IMR-90 (cell line): Measurements from ENCODE around the gene FARP1. TPM values are rescaled to one million over a fixed set of nuclear protein-coding genes. Genes with fewer than 3 reads are reported as not detected.

Experiments
- ATAC-seq: fragments of 200-7000 bp; cut with Tn5 transposase; 2 replicates; pipeline ENCODE4 v1.9.1; 2020; ENCODE audit warnings: low read depth, mild to moderate bottlenecking, moderate library complexity
- BruUV-seq: library from RNA; stranded (reverse); fragments of 400-500 nt; replicated peaks from 2 replicates; lab custom pipeline; 2021; lab: Mats Ljungman, UMichigan
- CTCF ChIA-PET: fragments of 300-600 bp; formaldehyde crosslinking; extraction: SDS; loops from one replicate; lab custom pipeline; 2021; ENCODE audit warnings: antibody characterized with exemption; lab: Yijun Ruan, JAX
- POLR2A ChIA-PET: fragments of 300-600 bp; sonication (Branson Sonifier 250); formaldehyde crosslinking; loops from one replicate; lab custom pipeline; 2022; ENCODE audit warnings: antibody characterized with exemption; ENCODE audit not compliant: unreplicated experiment; lab: Charles Lee
- DNase-seq: peaks from one replicate; pipeline ENCODE4 v3.0.0; 2013
- H2AFZ ChIP-seq: replicated peaks from 2 replicates; pipeline ENCODE3; 2013; ENCODE audit warnings: low read length, mild to moderate bottlenecking; ENCODE audit not compliant: poor library complexity
- H2AK5ac ChIP-seq: 2 replicates; pipeline ENCODE4 v1.6.1; 2013; ENCODE audit warnings: low read depth, low read length, inconsistent platforms
- H2AK9ac ChIP-seq: replicated peaks from 2 replicates; pipeline ENCODE3; 2013; ENCODE audit warnings: mild to moderate bottlenecking, low read depth, low read length, moderate library complexity; ENCODE audit not compliant: poor library complexity
- H2BK120ac ChIP-seq: 2 replicates; pipeline ENCODE4 v1.6.1; 2013; ENCODE audit warnings: low read depth, low read length, inconsistent platforms
- H2BK15ac ChIP-seq: 3 replicates; pipeline ENCODE4 v1.6.1; 2013; ENCODE audit warnings: low read depth, low read length, inconsistent platforms
- H2BK20ac ChIP-seq: 2 replicates; pipeline ENCODE4 v1.6.1; 2013; ENCODE audit warnings: low read depth, mild to moderate bottlenecking, inconsistent platforms, low read length, moderate library complexity
- H2BK5ac ChIP-seq: 2 replicates; pipeline ENCODE4 v1.6.1; 2013; ENCODE audit warnings: mild to moderate bottlenecking, low read depth, low read length, inconsistent platforms; ENCODE audit not compliant: poor library complexity, severe bottlenecking
- H3K14ac ChIP-seq: replicated peaks from 2 replicates; pipeline ENCODE4 v1.6.1; 2013; ENCODE audit warnings: low read depth, low read length, inconsistent platforms
- H3K18ac ChIP-seq: 2 replicates; pipeline ENCODE4 v1.6.1; 2013; ENCODE audit warnings: low read depth, low read length, control low read depth
- H3K23ac ChIP-seq: 2 replicates; pipeline ENCODE4 v1.6.1; 2013; ENCODE audit warnings: low read depth, low read length, inconsistent platforms
- H3K27ac ChIP-seq: 2 replicates; pipeline ENCODE4 v1.5.1; 2013; ENCODE audit warnings: mild to moderate bottlenecking, control low read depth, low read length; ENCODE audit not compliant: insufficient read depth
- H3K27me3 ChIP-seq: 2 replicates; pipeline ENCODE4 v1.6.1; 2013; ENCODE audit warnings: low read length; ENCODE audit not compliant: control insufficient read depth, insufficient read depth
- H3K36me3 ChIP-seq: 2 replicates; pipeline ENCODE4 v1.6.1; 2013; ENCODE audit warnings: low read length, mixed read lengths; ENCODE audit not compliant: control insufficient read depth, insufficient read depth
- H3K4ac ChIP-seq: 2 replicates; pipeline ENCODE4 v1.6.1; 2013; ENCODE audit warnings: low read depth, low read length, inconsistent platforms
- H3K4me1 ChIP-seq: 2 replicates; pipeline ENCODE4 v1.6.1; 2013; ENCODE audit warnings: low read length, mixed read lengths; ENCODE audit not compliant: control insufficient read depth, insufficient read depth
- H3K4me2 ChIP-seq: 2 replicates; pipeline ENCODE4 v1.6.1; 2013; ENCODE audit warnings: low read depth, mild to moderate bottlenecking, control low read depth, low read length, moderate library complexity
- H3K4me3 ChIP-seq: 2 replicates; pipeline ENCODE4 v1.5.1; 2013; ENCODE audit warnings: low read depth, mild to moderate bottlenecking, control low read depth, low read length, moderate library complexity; ENCODE audit not compliant: insufficient read depth
- H3K56ac ChIP-seq: 2 replicates; pipeline ENCODE4 v1.6.1; 2013; ENCODE audit warnings: low read length, inconsistent platforms; ENCODE audit not compliant: insufficient read depth; ENCODE audit errors: extremely low read depth
- H3K79me1 ChIP-seq, 2 experiments: 2 replicates each; pipeline ENCODE4 v1.6.1; 2013; ENCODE audit warnings: low read length in 2 of 2, inconsistent platforms in 1 of 2, low read depth in 1 of 2
- H3K9ac ChIP-seq: 2 replicates; pipeline ENCODE4 v1.6.1; 2013; ENCODE audit warnings: low read depth, low read length, control low read depth
- H3K9me1 ChIP-seq: 2 replicates; pipeline ENCODE4 v1.6.1; 2013; ENCODE audit warnings: low read length, inconsistent platforms; ENCODE audit not compliant: insufficient read depth
- H3K9me3 ChIP-seq: 2 replicates; pipeline ENCODE4 v1.6.1; 2013; ENCODE audit warnings: low read length; ENCODE audit not compliant: control insufficient read depth, insufficient read depth
- H4K20me1 ChIP-seq: 2 replicates; pipeline ENCODE4 v1.6.1; 2013; ENCODE audit warnings: low read length, inconsistent platforms; ENCODE audit not compliant: insufficient read depth
- H4K5ac ChIP-seq: 2 replicates; pipeline ENCODE4 v1.6.1; 2013; ENCODE audit warnings: mild to moderate bottlenecking, low read depth, low read length, control low read depth
- H4K8ac ChIP-seq, 2 experiments: 2 replicates each; pipeline ENCODE4 v1.6.1; 2013; ENCODE audit warnings: low read depth in 2 of 2, low read length in 2 of 2, control low read depth in 1 of 2, inconsistent platforms in 1 of 2
- H4K91ac ChIP-seq: 2 replicates; pipeline ENCODE4 v1.6.1; 2013; ENCODE audit warnings: low read depth, low read length, inconsistent platforms; ENCODE audit not compliant: insufficient read depth
- CEBPB ChIP-seq: IDR thresholded peaks from 2 replicates; pipeline ENCODE4 v1.6.1; 2012; ENCODE audit warnings: low read depth, low read length, improper control_type of control experiment
- MXI1 ChIP-seq: IDR thresholded peaks from 2 replicates; pipeline ENCODE4 v1.6.1; 2012; ENCODE audit warnings: low read depth, mild to moderate bottlenecking, low read length, moderate library complexity, borderline replicate concordance
- SMC3 ChIP-seq: fragments of 150-350 bp; IDR thresholded peaks from 2 replicates; pipeline ENCODE4 v1.6.1; 2016; ENCODE audit warnings: low read depth, mild to moderate bottlenecking, antibody characterized with exemption, low read length, moderate library complexity
- WGBS, 2 experiments: methylation state at CpG; one replicate each; pipeline versions ENCODE4 v1.1.5 to v1.1.7; 2013; ENCODE audit warnings: missing lambda C conversion rate in 2 of 2; ENCODE audit not compliant: insufficient read length in 1 of 2; ENCODE audit errors: extremely low coverage in 2 of 2; 5-methylcytosine and 5-hydroxymethylcytosine counted together
- dilution Hi-C: fragments of 300-500 bp; cut with HindIII; formaldehyde crosslinking; loops from one replicate; pipeline ENCODE4 v1.14.3; 2018; ENCODE audit warnings: low sequenced_read_pairs; ENCODE audit not compliant: unreplicated experiment
- in situ Hi-C: fragments of 300-500 bp; cut with MboI; formaldehyde crosslinking; loops from 3 replicates; pipeline ENCODE4 v1.14.3; 2019; ENCODE audit warnings: low sequenced_read_pairs, inconsistent platforms, mixed read lengths
- intact Hi-C: fragments of 100-400 bp; cut with micrococcal nuclease; formaldehyde crosslinking; loops from 2 replicates; pipeline ENCODE4 v1.10.0; 2022
- polyA plus RNA-seq, 3 experiments: library from polyadenylated mRNA; depleted of rRNA; stranded (reverse); fragments of >200 nt; gene quantifications; 2 replicates each; pipeline ENCODE4 v1.2.3, GENCODE V29; 2012; ENCODE audit warnings: low replicate concordance in 1 of 3
- total RNA-seq: library from RNA; depleted of rRNA; stranded (reverse); fragments of >200 nt; gene quantifications from 2 replicates; pipeline ENCODE4 v1.2.3, GENCODE V29; 2012
- TF ChIP-seq, protein P1 (sequence below): fragments of 150-350 bp; IDR thresholded peaks from 2 replicates; pipeline ENCODE4 v1.6.1; 2017; ENCODE audit warnings: mild to moderate bottlenecking, antibody characterized with exemption, low read length, low read depth

Gene FARP1
- total and polyA plus RNA-seq, 2 of the 4 experiments (the other 2 are of a cell fraction), result 39.6 to 57.0 TPM

DNA sequence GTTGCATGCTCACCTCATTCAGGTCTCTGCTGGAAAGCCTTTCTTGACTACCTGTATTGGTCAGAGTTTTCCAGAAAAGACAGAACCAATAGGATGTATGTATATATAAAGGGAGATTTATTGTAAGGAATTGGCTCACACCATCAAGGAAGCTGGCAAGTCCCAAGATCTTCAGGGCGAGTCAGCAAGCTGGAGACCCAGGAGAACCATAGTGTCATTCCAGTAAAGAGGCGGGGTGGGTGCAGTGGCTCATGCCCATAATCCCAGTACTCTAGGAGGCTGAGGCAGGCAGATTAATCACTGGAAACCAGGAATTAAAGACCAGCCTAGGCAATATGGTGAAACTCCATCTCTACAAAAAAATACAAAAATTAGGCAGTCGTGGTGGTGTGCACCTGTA lies 30.4 kb upstream of the FARP1 start:
- Histone ChIP-seq H4K20me1 (no peaks in the 10 kb centered on the region), H4K91ac (no peak overlapping the region), H3K4ac (no peak overlapping the region), H3K18ac (no peak overlapping the region), H2BK20ac (no peak overlapping the region), H3K79me1 (no peaks in the 10 kb centered on the region), H3K4me1 (peaks cover 4% of the 10 kb centered on the region), H3K23ac (no peak overlapping the region), H3K4me2 (no peak overlapping the region), H3K27me3 (no peaks in the 10 kb centered on the region), H2AK5ac (no peak overlapping the region), H2BK120ac (no peak overlapping the region), H3K36me3 (no peaks in the 10 kb centered on the region), H4K5ac (no peak overlapping the region), H3K4me3 (no peak overlapping the region), H2AFZ (no peak overlapping the region), H3K27ac (no peak overlapping the region), H2BK5ac (no peak overlapping the region), H2BK15ac (no peak overlapping the region), H3K9me1 (no peaks in the 10 kb centered on the region), H4K8ac (no peak overlapping the region), H3K56ac (no peak overlapping the region), H3K14ac (no peak overlapping the region), H3K9me3 (no peaks in the 10 kb centered on the region), H2AK9ac (no peak overlapping the region), H3K9ac (no peak overlapping the region)
- no peak for DNase-seq
- TF ChIP-seq, protein P1, sequence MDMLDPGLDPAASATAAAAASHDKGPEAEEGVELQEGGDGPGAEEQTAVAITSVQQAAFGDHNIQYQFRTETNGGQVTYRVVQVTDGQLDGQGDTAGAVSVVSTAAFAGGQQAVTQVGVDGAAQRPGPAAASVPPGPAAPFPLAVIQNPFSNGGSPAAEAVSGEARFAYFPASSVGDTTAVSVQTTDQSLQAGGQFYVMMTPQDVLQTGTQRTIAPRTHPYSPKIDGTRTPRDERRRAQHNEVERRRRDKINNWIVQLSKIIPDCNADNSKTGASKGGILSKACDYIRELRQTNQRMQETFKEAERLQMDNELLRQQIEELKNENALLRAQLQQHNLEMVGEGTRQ, result no peak
- TF ChIP-seq MXI1 (no peak), SMC3 (no peak), CEBPB (no peak)
- intact Hi-C loops, result no loop called here
- 100% methylated on average over 1 of the region's 3 CpGs; no CpG with 5 or more reads in 1 of the 2 experiments for WGBS, 2 experiments
- BruUV-seq, result no TSS peak
- ATAC-seq, result no peak
- POLR2A ChIA-PET, result no interaction called here
- CTCF ChIA-PET, result interaction anchor here (0.5 kb wide), 1 partner anchor 149 kb away, joined by 3 read pairs; no protein-coding TSS in a partner anchor
- dilution Hi-C loops, result no loop called here
- in situ Hi-C loops, result no loop called here
